ENCODE data around the gene CAPN13.

The CAPN13 gene

DNA sequence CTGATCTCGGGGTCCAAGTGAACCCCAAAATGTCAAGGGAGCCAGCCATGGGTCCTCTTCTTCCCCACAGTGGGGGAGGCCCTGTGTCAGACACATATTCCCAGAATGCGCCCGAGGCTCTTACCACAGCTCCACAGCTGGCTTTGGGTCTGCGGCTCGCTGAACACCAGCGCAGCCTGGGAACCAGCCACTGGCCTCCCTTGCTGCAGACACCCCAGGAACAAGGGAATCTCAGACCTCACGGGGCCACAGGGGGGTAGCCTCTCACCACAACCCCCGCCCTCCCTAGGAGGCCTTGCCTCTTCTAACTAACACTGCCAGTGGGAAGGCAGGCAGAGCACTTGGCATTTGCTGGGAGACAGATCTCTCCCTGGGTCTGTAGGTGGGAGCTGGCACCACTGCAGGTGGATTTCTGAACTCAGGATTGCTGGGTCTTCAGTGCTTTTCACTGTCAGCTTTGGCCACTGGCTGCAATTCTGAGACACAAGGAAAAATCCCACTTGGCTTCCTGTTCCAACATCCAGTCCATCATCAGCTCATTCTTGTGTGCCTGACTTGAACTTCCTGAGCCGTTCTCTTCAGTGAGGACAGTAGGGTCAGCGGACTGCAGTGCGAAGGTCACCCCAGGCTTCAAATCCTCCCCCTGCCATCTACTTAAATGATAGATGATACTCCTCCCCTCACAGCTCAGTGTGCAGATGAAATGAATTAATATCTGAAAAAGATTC is 128.7 kb downstream of the CAPN13 start:
- no peak for DNase-seq

DNA sequence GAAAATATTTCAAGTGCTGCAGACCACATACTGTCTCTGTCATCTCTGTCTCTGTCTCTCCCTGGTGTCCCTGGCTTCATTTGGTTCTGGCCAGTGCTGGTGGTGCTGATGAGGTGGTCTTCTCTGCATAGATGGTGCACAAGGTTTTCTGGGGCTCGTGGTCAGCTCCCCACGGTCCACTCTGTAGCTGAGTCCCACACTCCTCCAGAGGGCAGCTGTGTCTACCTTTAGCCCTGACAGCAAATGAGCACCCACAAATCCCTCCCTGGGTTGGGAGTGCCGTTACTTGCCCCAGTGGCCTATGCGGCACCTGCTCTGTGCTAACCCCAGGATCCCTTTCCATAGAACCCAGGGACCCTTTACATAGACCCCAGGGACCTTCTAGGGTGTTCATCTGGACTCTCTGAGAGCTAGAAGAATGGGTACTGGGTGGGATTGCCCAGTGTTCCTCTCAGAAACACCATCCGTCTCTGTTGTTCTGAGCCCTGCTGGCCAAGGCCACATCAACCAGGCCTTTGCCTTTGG is 129.3 kb downstream of the CAPN13 start:
- no peak for DNase-seq

DNA sequence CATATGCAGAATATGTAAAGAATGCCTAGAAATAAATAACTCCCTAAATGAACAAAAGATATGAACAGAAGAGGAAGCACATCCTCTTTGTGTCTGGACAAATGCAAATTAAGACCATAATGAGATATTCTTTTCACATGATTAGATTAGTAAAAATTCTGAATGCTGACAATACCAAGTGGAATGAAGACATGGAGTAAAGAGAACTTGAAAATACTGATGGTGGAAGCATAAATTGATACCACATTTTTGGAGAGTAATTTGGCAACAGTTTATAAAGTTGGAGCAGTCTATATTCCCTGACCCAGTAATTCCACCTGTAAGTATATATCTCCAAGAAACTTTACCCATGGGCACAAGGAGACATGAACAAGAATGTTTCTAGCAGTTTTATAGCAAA is 130.0 kb downstream of the CAPN13 start:
- no peak for DNase-seq

DNA sequence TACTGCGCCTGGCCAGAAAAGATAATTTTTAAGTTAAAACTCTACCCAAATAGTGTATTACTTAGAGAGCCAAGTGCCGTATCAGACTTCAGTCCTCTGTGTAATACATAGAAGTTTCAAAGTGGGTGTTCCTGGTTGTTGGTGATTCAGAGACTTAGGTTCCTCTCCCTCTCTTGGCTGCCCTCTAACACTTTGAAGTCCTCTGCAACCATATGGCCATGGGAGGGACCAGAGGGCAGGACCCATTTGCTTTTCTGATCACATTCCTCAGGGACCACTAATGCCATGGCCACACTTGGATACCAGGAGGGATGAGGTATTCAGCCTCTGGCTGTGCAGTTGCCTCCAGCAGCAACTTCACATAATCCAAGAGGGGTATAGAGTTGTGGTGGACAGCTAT is 131.5 kb downstream of the CAPN13 start:
- DNase-seq: no peak

DNA sequence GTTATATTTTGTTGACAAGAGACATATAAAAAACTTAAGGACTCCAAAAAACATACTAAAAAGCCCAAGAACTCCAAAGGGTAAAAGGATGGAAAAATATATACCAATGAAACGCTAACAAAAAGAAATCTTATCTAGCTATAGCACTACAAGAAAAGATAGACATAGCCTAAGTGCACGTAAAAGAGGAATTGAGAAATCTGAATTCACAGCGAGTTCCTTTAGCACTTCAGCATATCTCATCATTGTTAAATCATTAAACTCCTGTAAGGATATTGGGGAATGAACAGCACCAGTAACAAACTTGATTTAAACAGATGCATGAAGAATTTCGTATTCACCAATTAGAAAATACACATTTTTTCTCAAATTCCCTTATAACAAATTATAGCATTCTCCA is 134.1 kb downstream of the CAPN13 start:
- DNase-seq: no peak
